Measurements from ENCODE around the gene KLF12. TPM values are rescaled to one million over a fixed set of nuclear protein-coding genes. Genes with fewer than 3 reads are reported as not detected.
A peak's percentile ranks its signal among the peaks of the same experiment; 100 is the strongest.

The KLF12 gene
- total RNA-seq, 1 donor from 2014 or later, result 15.7 TPM

- ATAC-seq (peak; percentile 38), DNase-seq (ENCODE audit: low spot score) (no peak)
Measured at GRCh38 chr13:74104661-74105275, 29.4 kb downstream of the KLF12 start.

- DNase-seq (ENCODE audit: low spot score) (no peak), ATAC-seq (peak; percentile 63)
Measured at GRCh38 chr13:74103970-74104555, 30.1 kb downstream of the KLF12 start.

- no peak for DNase-seq (ENCODE audit: low spot score)
Measured at GRCh38 chr13:74103196-74103595, 31.0 kb downstream of the KLF12 start.

GRCh38 chr13:74102691-74103090 lies 31.5 kb downstream of the KLF12 start:
- DNase-seq (ENCODE audit: low spot score) (no peak), ATAC-seq (no peak)

More at GRCh38 chr13:74103196-74103595, 31.0 kb downstream of the KLF12 start:
- no peak for ATAC-seq

- DNase-seq (ENCODE audit: low spot score), result no peak
- ATAC-seq, result no peak
Measured at GRCh38 chr13:74101436-74101835, 32.8 kb downstream of the KLF12 start.

GRCh38 chr13:74098077-74098476 lies 36.1 kb downstream of the KLF12 start:
- DNase-seq (ENCODE audit: low spot score) (no peak), ATAC-seq (peak; percentile 37)

- ATAC-seq (no peak), DNase-seq (ENCODE audit: low spot score) (no peak)
Measured at GRCh38 chr13:74097116-74097515, 37.1 kb downstream of the KLF12 start.

GRCh38 chr13:74093691-74094090 lies 40.5 kb downstream of the KLF12 start:
- DNase-seq (ENCODE audit: low spot score), result no peak
- no peak for ATAC-seq

GRCh38 chr13:74092711-74093110 lies 41.5 kb downstream of the KLF12 start:
- ATAC-seq (no peak), DNase-seq (ENCODE audit: low spot score) (no peak)

- DNase-seq (ENCODE audit: low spot score) (no peak), ATAC-seq (no peak)
Measured at GRCh38 chr13:74090869-74091605, 43.2 kb downstream of the KLF12 start.

- DNase-seq (ENCODE audit: low spot score), result no peak
- no peak for ATAC-seq
Measured at GRCh38 chr13:74090397-74090796, 43.8 kb downstream of the KLF12 start.

- DNase-seq (ENCODE audit: low spot score), result no peak
- peak; percentile 31 for ATAC-seq
Measured at GRCh38 chr13:74087357-74087756, 46.8 kb downstream of the KLF12 start.
